HG03280 (cell line): Measurements from ENCODE around the gene INCA1.

Source experiments
- ATAC-seq: cut with Tn5 transposase; IDR thresholded peaks from one replicate; pipeline ENCODE4 v1.9.1; 2021; ENCODE audit warnings: mild to moderate bottlenecking, moderate library complexity; ENCODE audit not compliant: unreplicated experiment

The INCA1 gene

GRCh38 chr17:4971826-4972225, 25.5 kb downstream of the INCA1 start:
- no peak for ATAC-seq

GRCh38 chr17:4970273-4970672, 27.0 kb downstream of the INCA1 start:
- no peak for ATAC-seq

GRCh38 chr17:4969551-4970173, 27.7 kb downstream of the INCA1 start:
- ATAC-seq, result no peak

GRCh38 chr17:4969047-4969550, 28.2 kb downstream of the INCA1 start:
- no peak for ATAC-seq

- ATAC-seq, result no peak
Measured at GRCh38 chr17:4968486-4969046, 28.8 kb downstream of the INCA1 start.

GRCh38 chr17:4967539-4968485, 29.5 kb downstream of the INCA1 start, which contains the start of gene SPAG7:
Gene SPAG7, minus strand, starts transcription at chr17:4967817. Its CDS starts 13 bp downstream, at chr17:4967804.
- ATAC-seq, result peak; percentile 66

GRCh38 chr17:4966844-4967538, 30.3 kb downstream of the INCA1 start:
- peak; percentile 77 for ATAC-seq

DNA sequence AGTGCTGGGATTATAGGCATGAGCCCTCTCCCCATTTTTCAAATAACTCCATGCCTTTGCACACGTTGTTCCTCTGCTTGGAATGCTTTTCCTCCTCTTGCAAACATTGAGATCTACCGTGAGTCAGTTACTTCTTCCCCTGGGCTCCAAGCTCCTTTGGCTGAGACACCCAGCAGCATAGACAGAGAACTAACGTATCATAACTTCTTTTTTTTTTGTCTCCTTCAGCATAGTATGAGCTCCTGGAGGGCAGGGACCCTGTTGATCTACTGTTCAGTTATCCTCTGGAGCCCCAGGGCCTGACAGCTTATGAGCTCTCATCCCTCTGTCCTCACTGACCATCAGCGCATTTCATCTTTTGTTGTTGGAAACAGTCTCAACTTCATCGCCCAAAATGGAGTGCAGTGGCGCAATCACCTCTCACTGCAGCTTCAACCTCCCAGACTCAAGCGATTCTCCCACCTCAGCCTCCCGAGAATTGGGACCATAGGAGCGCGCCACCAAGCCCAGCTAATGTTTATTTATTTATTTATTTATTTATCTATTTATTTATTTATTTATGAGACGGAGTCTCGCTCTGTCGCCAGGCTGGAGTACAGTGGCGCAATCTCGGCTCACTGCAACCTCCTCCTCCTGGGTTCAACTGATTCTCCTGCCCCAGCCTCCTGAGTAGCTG, 31.9 kb downstream of the INCA1 start:
- no peak for ATAC-seq

DNA sequence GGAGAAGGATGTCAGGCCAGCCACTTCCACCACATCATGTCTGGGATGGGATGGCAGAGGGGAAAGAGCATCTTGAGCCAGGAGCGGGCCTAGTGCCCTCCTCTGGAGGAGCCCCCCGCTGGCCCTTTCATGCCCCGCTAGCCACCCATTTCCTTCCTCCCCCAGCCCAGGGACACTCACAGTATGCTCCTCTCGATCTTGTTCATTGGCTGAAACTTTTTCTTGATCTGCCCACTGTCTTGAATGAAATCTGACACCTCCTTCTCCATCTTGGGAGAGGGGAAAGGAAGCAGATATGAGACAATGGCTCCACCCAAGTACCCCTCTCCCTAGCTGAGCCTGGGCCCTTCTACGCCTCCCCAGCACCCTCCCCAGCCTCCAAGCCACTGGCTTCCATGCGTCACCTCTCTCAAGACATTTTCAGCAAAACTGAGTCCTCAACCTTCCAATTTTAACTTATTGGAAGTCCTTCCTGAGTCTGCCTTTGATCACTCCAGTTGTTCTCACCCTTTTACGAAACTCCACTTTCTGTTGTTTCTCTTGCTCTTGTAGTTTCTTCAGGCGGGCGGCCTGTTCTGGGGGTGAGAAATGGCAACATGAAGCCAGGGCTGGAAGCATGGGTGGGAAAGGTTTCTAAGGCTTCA, 36.9 kb downstream of the INCA1 start:
- ATAC-seq, result no peak

- no peak for ATAC-seq
Measured at GRCh38 chr17:4959261-4959965, 37.9 kb downstream of the INCA1 start.

DNA sequence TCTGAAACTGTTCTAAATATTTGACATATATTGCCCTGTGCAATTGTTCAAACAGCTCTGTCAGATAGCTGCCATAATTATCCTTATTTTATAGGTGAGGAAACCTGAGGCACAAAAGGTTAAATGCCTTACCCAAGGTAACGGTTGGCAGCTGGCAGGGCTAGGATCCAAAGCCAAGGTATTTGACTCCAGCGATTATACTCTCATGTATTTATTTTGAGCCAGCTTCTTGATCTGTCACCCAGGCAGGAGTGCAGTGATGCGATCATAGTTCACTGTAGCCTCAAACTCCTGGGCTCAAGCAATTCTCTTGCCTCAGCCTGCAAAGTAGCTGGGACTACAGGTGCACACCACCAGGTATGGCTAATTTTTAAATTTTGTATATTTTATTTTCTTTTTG, 39.2 kb downstream of the INCA1 start:
- no peak for ATAC-seq

DNA sequence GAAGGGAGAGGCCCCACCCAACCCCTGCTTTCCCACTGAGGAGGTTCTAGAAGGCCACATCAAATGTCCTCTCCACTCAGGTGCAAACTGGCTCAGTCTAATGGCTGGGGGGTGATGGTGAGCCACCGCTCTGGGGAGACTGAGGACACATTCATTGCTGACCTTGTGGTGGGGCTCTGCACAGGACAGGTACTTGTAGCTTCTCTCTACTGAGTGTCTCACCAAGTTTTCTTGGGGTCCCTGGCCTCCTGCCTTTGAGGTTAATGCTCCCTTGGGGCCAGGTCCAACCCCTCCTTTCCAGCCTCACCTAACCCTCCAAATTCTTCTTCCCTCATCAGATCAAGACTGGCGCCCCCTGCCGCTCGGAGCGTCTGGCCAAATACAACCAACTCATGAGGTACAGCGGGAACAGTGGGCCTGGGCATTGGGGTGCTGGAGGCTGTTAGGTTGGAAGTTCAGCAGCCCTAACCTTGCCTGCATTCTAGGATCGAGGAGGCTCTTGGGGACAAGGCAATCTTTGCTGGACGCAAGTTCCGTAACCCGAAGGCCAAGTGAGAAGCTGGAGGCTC, 40.7 kb downstream of the INCA1 start:
- no peak for ATAC-seq

- no peak for ATAC-seq
Measured at GRCh38 chr17:4955091-4955490, 42.2 kb downstream of the INCA1 start.

DNA sequence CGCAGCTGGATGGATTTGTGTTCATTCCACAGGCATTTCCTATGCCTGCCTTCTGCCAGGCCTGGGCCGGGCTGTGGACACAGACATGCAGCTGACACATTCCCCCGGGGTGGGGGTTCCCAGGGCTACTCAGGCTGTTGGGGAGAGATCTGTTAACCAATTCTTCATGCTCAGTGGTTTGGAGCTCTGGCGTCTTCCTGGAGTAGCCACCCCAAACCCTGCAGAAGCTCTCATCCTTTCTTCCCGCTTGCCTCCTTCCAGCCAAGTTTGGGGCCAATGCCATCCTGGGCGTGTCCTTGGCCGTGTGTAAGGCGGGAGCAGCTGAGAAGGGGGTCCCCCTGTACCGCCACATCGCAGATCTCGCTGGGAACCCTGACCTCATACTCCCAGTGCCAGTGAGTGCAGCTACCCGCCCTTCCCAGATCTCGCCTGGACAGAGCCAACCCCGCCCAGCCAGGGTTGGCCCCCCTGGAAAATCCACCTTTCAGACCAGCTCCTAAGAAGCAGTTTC, 43.8 kb downstream of the INCA1 start:
- no peak for ATAC-seq

GRCh38 chr17:4951486-4951885, 45.8 kb downstream of the INCA1 start:
- no peak for ATAC-seq

GRCh38 chr17:4950746-4951204, 46.5 kb downstream of the INCA1 start, which contains the start of gene ENO3:
Gene ENO3, plus strand, starts transcription at chr17:4951119. Its CDS starts 711 bp downstream, at chr17:4951830.
- ATAC-seq, result no peak

DNA sequence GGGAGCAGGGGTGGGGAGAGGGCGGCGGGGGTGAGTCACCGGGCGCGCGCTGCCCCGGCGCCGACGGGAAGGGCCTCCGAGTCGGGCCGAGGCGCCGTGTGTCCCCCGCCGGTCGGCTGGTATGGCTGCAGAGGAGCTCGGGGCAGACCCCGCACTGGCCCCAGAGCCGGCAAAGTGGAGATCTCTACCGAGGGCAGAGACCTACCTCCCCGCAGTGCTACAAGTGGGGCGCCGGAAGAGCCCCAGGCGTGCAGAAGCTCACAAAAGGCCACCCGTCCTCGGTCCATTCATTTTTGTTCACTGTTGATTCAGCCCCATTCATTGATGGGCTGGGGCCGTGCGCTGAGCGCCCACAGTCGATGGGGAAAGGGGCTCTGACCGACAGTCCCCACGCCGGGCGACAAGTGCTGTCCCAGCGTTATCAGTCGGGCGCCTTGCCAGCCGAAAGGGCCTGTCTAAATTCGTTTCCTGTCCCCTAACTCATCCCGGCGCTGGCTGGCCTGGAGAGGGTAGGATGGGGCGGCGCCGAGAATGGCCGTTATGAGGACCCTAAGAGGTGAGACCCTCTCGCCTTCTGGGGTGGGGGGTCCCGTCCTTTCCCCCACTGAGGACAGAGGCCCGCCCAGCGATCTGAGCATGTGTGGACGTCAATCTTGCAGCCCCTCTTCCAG, 47.1 kb downstream of the INCA1 start:
- no peak for ATAC-seq
